H9 (cell line): ENCODE data around the gene DNAJC1. TPM values are rescaled to one million over a fixed set of nuclear protein-coding genes. Genes with fewer than 3 reads are reported as not detected.
A peak's percentile ranks its signal among the peaks of the same experiment; 100 is the strongest.
"Not testable (repeated sequence)": the region's sequence is repeated elsewhere in the genome, so short reads cannot be mapped to it uniquely, and the experiment has no call there.

Experiments used
- DNase-seq: peaks from one replicate; pipeline ENCODE4 v3.0.0-alpha.2; 2017
- H2AFZ ChIP-seq: one replicate; pipeline ENCODE4 v1.6.1; 2013; ENCODE audit warnings: mild to moderate bottlenecking, low read length, control low read depth, moderate library complexity
- H2AK5ac ChIP-seq: 2 replicates; pipeline ENCODE4 v1.6.1; 2013; ENCODE audit warnings: low read length, control low read depth, mixed read lengths; ENCODE audit not compliant: insufficient read length
- H2BK120ac ChIP-seq: one replicate; pipeline ENCODE4 v1.6.1; 2013; ENCODE audit warnings: low read depth, mild to moderate bottlenecking, low read length, control low read depth, inconsistent platforms; ENCODE audit not compliant: poor library complexity, severe bottlenecking
- H2BK12ac ChIP-seq: 2 replicates; pipeline ENCODE4 v1.6.1; 2013; ENCODE audit warnings: low read length, control low read depth, mixed read lengths, low read depth; ENCODE audit not compliant: insufficient read length
- H2BK15ac ChIP-seq: 2 replicates; pipeline ENCODE4 v1.6.1; 2013; ENCODE audit warnings: low read depth, low read length, control low read depth
- H2BK20ac ChIP-seq: one replicate; pipeline ENCODE4 v1.6.1; 2013; ENCODE audit warnings: low read depth, mild to moderate bottlenecking, low read length, control low read depth, inconsistent platforms; ENCODE audit not compliant: poor library complexity, severe bottlenecking
- H2BK5ac ChIP-seq: 2 replicates; pipeline ENCODE4 v1.6.1; 2013; ENCODE audit warnings: low read length, control low read depth, mixed read lengths; ENCODE audit not compliant: insufficient read length
- H3K14ac ChIP-seq: 2 replicates; pipeline ENCODE4 v1.6.1; 2013; ENCODE audit warnings: low read length, control low read depth; ENCODE audit not compliant: insufficient read depth
- H3K18ac ChIP-seq: 2 replicates; pipeline ENCODE4 v1.6.1; 2013; ENCODE audit warnings: low read depth, mild to moderate bottlenecking, mixed read lengths, low read length, control low read depth; ENCODE audit not compliant: insufficient read length
- H3K23ac ChIP-seq: 2 replicates; pipeline ENCODE4 v1.6.1; 2013; ENCODE audit warnings: low read length, control low read depth, mixed read lengths, low read depth; ENCODE audit not compliant: insufficient read length
- H3K23me2 ChIP-seq: 2 replicates; pipeline ENCODE4 v1.6.1; 2013; ENCODE audit warnings: low read depth, mild to moderate bottlenecking, mixed read lengths, low read length, control low read depth; ENCODE audit not compliant: insufficient read length, poor library complexity, severe bottlenecking
- H3K27ac ChIP-seq: 2 replicates; pipeline ENCODE4 v1.5.1; 2013; ENCODE audit warnings: low read length, control low read depth, mixed read lengths, low read depth; ENCODE audit not compliant: insufficient read length
- H3K27me3 ChIP-seq: 2 replicates; pipeline ENCODE4 v1.6.1; 2013; ENCODE audit warnings: low read length, control low read depth, inconsistent platforms; ENCODE audit not compliant: insufficient read depth
- H3K4ac ChIP-seq: 2 replicates; pipeline ENCODE4 v1.6.1; 2013; ENCODE audit warnings: low read depth, mild to moderate bottlenecking, control low read depth, inconsistent platforms, low read length, moderate library complexity
- H3K4me1 ChIP-seq: 2 replicates; pipeline ENCODE4 v1.6.1; 2013; ENCODE audit warnings: low read length, control low read depth, inconsistent platforms; ENCODE audit not compliant: insufficient read depth
- H3K4me2 ChIP-seq: 2 replicates; pipeline ENCODE4 v1.6.1; 2013; ENCODE audit warnings: low read length, control low read depth, mixed read lengths; ENCODE audit not compliant: insufficient read length, insufficient read depth
- H3K56ac ChIP-seq: 2 replicates; pipeline ENCODE4 v1.6.1; 2013; ENCODE audit warnings: low read depth, mild to moderate bottlenecking, mixed read lengths, low read length, control low read depth; ENCODE audit not compliant: insufficient read length
- H3K79me1 ChIP-seq: 2 replicates; pipeline ENCODE4 v1.6.1; 2013; ENCODE audit warnings: low read depth, mild to moderate bottlenecking, moderate library complexity, low read length, control low read depth, inconsistent platforms; ENCODE audit not compliant: insufficient read depth, poor library complexity, severe bottlenecking
- H3K79me2 ChIP-seq: 2 replicates; pipeline ENCODE4 v1.6.1; 2013; ENCODE audit warnings: low read length, control low read depth, inconsistent platforms; ENCODE audit not compliant: insufficient read depth
- H3K9ac ChIP-seq: 2 replicates; pipeline ENCODE4 v1.6.1; 2013; ENCODE audit warnings: low read length, control low read depth, mixed read lengths; ENCODE audit not compliant: insufficient read length; ENCODE audit errors: extremely low read depth
- H3K9me3 ChIP-seq: one replicate; pipeline ENCODE4 v1.6.1; 2013; ENCODE audit warnings: low read depth, low read length, inconsistent platforms; ENCODE audit not compliant: control insufficient read depth
- H3T11ph ChIP-seq: one replicate; pipeline ENCODE4 v1.6.1; 2013; ENCODE audit warnings: mild to moderate bottlenecking, low read length, control low read depth, inconsistent platforms
- H4K20me1 ChIP-seq: one replicate; pipeline ENCODE4 v1.6.1; 2013; ENCODE audit not compliant: control insufficient read depth, insufficient read length, insufficient read depth
- H4K5ac ChIP-seq: 2 replicates; pipeline ENCODE4 v1.6.1; 2013; ENCODE audit warnings: low read depth, mild to moderate bottlenecking, mixed read lengths, low read length, control low read depth; ENCODE audit not compliant: insufficient read length
- H4K8ac ChIP-seq: replicated peaks from 2 replicates; pipeline ENCODE4 v1.6.1; 2013; ENCODE audit warnings: low read length, control low read depth, mixed read lengths, low read depth; ENCODE audit not compliant: insufficient read length
- H4K91ac ChIP-seq: 2 replicates; pipeline ENCODE4 v1.6.1; 2013; ENCODE audit warnings: low read depth, mild to moderate bottlenecking, moderate library complexity, mixed read lengths, low read length, control low read depth; ENCODE audit not compliant: insufficient read length
- H3K27ac Mint-ChIP-seq, 3 experiments: 2 replicates in 2 of 3; 3 replicates in 1 of 3; pipeline ENCODE4 v1.8.0; 2020 to 2021; ENCODE audit warnings: mixed read lengths in 3 of 3, mild to moderate bottlenecking in 1 of 3, moderate library complexity in 1 of 3
- H3K27me3 Mint-ChIP-seq: 2 replicates; pipeline ENCODE4 v1.8.0; 2021; ENCODE audit warnings: low read depth, mild to moderate bottlenecking, moderate library complexity, mixed read lengths
- H3K36me3 Mint-ChIP-seq, 3 experiments: 2 replicates in 2 of 3; 3 replicates in 1 of 3; pipeline ENCODE4 v1.8.0; 2020 to 2021; ENCODE audit warnings: low read depth in 3 of 3, mixed read lengths in 3 of 3; ENCODE audit not compliant: insufficient read depth in 1 of 3
- H3K4me1 Mint-ChIP-seq, 2 experiments: 2 replicates each; pipeline ENCODE4 v1.8.0; 2020; ENCODE audit warnings: mixed read lengths in 2 of 2
- H3K4me3 Mint-ChIP-seq, 2 experiments: 2 replicates in 1 of 2; 3 replicates in 1 of 2; pipeline ENCODE4 v1.8.0; 2020 to 2021; ENCODE audit warnings: mild to moderate bottlenecking in 2 of 2, mixed read lengths in 2 of 2, moderate library complexity in 1 of 2
- H3K9me3 Mint-ChIP-seq, 2 experiments: 2 replicates in 1 of 2; 3 replicates in 1 of 2; pipeline ENCODE4 v1.8.0; 2020; ENCODE audit warnings: mild to moderate bottlenecking in 2 of 2, mixed read lengths in 2 of 2, moderate library complexity in 1 of 2
- CTCF ChIP-seq: fragments of 200-600 bp; sonication (generic); conservative IDR thresholded peaks from 3 replicates; pipeline ENCODE4 v1.8.0; 2021; ENCODE audit warnings: antibody characterized with exemption, mild to moderate bottlenecking
- WGBS: extraction: QIAGEN DNeasy Blood & Tissue Kit; methylation state at CpG from one replicate; pipeline ENCODE4 v1.1.7; 2013; ENCODE audit warnings: missing lambda C conversion rate, low lambda C conversion rate, mixed read lengths; ENCODE audit not compliant: insufficient read length; ENCODE audit errors: extremely low coverage; 5-methylcytosine and 5-hydroxymethylcytosine counted together
- total RNA-seq: library from RNA; stranded (reverse); gene quantifications from 2 replicates; pipeline ENCODE4 v1.2.1, GENCODE V29; 2021

Gene DNAJC1
- total RNA-seq, 1 experiment from 2014 or later = 11.2 TPM

- Histone ChIP-seq H3K79me1 (no peaks in the 10 kb centered on the region), H3K27me3 (no peaks in the 10 kb centered on the region), H3K4ac (no peak overlapping the region), H3K23ac (no peak overlapping the region), H3K23me2 (no peaks in the 10 kb centered on the region), H3K18ac (no peak overlapping the region), H3K4me2 (no peak overlapping the region), H2BK120ac (no peak overlapping the region), H4K8ac (no peak overlapping the region), H4K91ac (no peak overlapping the region), H3K79me2 (no peaks in the 10 kb centered on the region), H3K9ac (no peak overlapping the region), H3K27ac (no peak overlapping the region), H3K4me1 (no peaks in the 10 kb centered on the region; the same call in 1 of the 2 replicates), H3K56ac (no peak overlapping the region), H2BK20ac (no peak overlapping the region), H2AFZ (no peak overlapping the region), H2BK12ac (no peak overlapping the region), H3K9me3 (no peaks in the 10 kb centered on the region), H3T11ph (no peak overlapping the region), H4K5ac (no peak overlapping the region), H4K20me1 (no peaks in the 10 kb centered on the region), H3K14ac (no peak overlapping the region), H2BK15ac (no peak overlapping the region), H2BK5ac (no peak overlapping the region), H2AK5ac (no peak overlapping the region)
- Mint-ChIP-seq H3K27ac (no peak overlapping the region), H3K27me3 (no peaks in the 10 kb centered on the region; the same call in 1 of the 2 replicates), H3K4me3 (no peak overlapping the region), H3K36me3 (peaks cover 13 to 37% (median 36%) of the 10 kb centered on the region in 3 experiments), H3K4me1 (peaks cover 15% of the 10 kb centered on the region in 2 experiments), H3K9me3 (peaks cover 32 to 33% of the 10 kb centered on the region in 2 experiments)
- DNase-seq = no peak
- WGBS = no CpG with 5 or more reads among the region's 1 CpG
- TF ChIP-seq CTCF = no peak
Observed at GRCh38 chr10:21870849-21871248, 132.7 kb downstream of the DNAJC1 start.

GRCh38 chr10:21869087-21869486 is 134.4 kb downstream of the DNAJC1 start:
- not testable (repeated sequence) for H3K27ac ChIP-seq, H3K23me2 ChIP-seq, H2BK12ac ChIP-seq, H2BK15ac ChIP-seq, H3K9ac ChIP-seq, H4K8ac ChIP-seq, H3K79me1 ChIP-seq, H3K56ac ChIP-seq, H3T11ph ChIP-seq, H3K14ac ChIP-seq, H3K27me3 ChIP-seq, H2BK5ac ChIP-seq, H3K27me3 Mint-ChIP-seq, H2AFZ ChIP-seq, H3K4ac ChIP-seq, H3K4me3 Mint-ChIP-seq, H3K9me3 ChIP-seq, H3K4me1 ChIP-seq, H4K20me1 ChIP-seq, H2BK120ac ChIP-seq, H4K5ac ChIP-seq, H3K79me2 ChIP-seq, H2BK20ac ChIP-seq, H3K23ac ChIP-seq, H4K91ac ChIP-seq, H3K4me2 ChIP-seq, H2AK5ac ChIP-seq, H3K18ac ChIP-seq, DNase-seq
- Mint-ChIP-seq H3K27ac (peak overlapping the region in 1 of 3 experiments; percentile 64; a peak in 4 of 7 replicates), H3K4me1 (peaks cover 15% of the 10 kb centered on the region in 2 experiments), H3K36me3 (peaks cover 13 to 34% (median 31%) of the 10 kb centered on the region in 3 experiments), H3K9me3 (peaks cover 32 to 33% of the 10 kb centered on the region in 2 experiments)
- no CpG with 5 or more reads among the region's 2 CpGs for WGBS
